ENCODE data around the gene MLPH.

MLPH gene

GRCh38 chr2:237569041-237569440, 82.0 kb downstream of the MLPH start:
- DNase-seq (ENCODE audit: low read depth), result no peak

DNA sequence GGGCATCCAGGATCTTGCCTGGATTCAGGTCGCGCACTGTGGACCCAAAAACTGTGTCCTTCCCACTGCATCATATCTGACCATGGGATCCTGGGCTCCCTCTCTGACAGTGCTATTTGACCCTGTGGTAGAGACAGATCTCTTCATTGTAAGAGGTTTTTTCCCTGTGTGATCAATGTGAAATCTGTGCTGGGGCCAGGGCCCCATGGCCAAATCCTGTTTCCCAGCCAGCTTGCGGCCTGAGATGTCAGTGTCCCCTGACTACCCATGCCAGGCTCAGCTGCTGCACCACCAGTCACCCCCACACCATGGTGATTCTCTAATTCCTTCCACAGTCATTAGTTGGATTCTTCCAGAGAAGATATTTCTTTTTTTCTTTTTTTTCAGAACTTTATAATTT, 82.8 kb downstream of the MLPH start:
- DNase-seq (ENCODE audit: low read depth), result no peak

GRCh38 chr2:237570776-237571335, 83.8 kb downstream of the MLPH start:
- DNase-seq (ENCODE audit: low read depth), result no peak

- no peak for DNase-seq (ENCODE audit: low read depth)
Observed at GRCh38 chr2:237571551-237571950, 84.5 kb downstream of the MLPH start.

DNA sequence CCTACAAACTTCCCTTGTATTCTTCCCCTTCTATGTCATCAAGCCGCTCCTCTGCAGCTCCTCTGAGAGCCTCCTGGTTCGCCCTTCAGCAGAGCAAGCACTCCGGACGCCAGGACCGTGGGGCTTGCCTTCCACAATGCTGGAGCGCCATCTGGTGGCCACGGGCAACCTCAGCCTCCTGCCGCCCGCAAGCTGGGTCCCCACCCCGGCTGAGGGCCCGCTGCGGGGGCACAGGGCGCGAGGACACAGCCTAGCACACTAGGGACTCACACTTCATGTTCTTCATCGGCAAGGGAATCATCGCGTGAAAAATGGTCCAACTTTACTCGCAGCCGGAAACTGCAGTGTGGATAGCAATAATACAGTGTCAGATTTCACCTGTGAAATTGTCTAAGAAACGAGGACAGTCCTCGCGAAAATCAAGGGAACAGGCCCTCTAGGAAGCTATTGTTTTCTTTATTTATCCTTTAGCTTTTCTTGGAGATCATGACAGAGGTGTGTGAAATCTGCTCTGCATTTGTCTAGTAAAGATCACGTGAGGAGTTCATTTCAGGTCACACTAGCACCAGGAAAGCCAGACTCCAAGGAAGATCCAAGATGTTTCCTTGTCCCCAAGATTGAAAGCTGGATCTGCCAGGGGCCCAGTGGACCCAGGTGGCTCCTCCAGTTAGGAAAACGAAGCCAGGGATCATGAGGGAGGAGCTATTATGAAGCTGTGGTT, 85.1 kb downstream of the MLPH start:
- peak; percentile 27 for DNase-seq (ENCODE audit: low read depth)

DNA sequence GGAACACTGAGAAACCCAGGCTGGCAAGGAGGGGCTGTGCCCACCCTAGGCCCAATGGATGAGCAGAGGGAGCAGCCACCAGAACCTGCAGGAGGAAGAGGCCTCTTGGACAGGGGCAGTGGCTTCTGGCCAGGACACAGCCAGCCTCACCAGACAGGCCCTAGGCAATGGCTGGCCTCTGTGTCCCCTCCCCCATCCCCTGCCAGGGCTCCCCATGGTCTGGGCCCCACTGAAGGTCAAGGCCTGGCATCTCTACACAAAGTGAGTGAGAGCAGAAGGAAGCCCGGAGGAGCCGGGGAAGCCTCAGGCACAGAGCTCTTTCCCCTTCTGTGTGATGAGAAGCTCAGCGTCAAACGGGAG, 85.7 kb downstream of the MLPH start:
- DNase-seq (ENCODE audit: low read depth), result no peak

DNA sequence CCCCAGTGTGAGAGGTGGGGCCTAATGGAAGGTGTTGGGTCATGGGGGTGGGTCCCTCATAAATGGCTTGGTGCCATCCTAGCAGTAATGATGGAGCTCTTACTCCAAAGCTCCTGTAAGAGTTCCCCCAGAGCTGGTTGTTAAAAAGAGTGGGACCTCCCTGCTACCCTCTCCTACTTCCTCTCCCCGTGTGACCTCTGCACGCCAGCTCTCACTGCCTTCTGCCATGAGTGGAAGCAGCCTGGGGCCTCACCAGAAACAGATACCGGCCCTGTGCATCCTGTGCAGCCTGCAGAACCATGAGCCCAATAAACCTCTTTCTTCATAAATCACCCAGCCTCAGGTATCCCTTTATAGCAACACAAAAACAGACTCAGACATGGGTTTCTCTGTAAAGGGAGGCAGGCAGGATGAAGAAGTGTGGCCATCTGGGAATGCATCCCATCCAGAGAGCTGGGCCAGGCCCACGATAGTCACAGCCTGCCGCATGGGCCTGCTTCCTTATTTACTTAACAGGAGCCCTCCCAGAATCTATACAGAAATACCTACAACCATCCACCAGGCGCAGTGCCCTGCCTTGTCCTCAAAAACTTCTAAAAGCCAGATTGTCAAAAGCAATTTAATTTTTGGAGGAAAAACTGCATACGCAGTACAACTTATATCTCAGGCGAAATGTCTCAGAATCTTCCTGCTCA, 86.8 kb downstream of the MLPH start:
- no peak for DNase-seq (ENCODE audit: low read depth)

- no peak for DNase-seq (ENCODE audit: low read depth)
Observed at GRCh38 chr2:237574467-237574866, 87.4 kb downstream of the MLPH start.

- DNase-seq (ENCODE audit: low read depth), result no peak
Observed at GRCh38 chr2:237574894-237575868, 88.1 kb downstream of the MLPH start.

DNA sequence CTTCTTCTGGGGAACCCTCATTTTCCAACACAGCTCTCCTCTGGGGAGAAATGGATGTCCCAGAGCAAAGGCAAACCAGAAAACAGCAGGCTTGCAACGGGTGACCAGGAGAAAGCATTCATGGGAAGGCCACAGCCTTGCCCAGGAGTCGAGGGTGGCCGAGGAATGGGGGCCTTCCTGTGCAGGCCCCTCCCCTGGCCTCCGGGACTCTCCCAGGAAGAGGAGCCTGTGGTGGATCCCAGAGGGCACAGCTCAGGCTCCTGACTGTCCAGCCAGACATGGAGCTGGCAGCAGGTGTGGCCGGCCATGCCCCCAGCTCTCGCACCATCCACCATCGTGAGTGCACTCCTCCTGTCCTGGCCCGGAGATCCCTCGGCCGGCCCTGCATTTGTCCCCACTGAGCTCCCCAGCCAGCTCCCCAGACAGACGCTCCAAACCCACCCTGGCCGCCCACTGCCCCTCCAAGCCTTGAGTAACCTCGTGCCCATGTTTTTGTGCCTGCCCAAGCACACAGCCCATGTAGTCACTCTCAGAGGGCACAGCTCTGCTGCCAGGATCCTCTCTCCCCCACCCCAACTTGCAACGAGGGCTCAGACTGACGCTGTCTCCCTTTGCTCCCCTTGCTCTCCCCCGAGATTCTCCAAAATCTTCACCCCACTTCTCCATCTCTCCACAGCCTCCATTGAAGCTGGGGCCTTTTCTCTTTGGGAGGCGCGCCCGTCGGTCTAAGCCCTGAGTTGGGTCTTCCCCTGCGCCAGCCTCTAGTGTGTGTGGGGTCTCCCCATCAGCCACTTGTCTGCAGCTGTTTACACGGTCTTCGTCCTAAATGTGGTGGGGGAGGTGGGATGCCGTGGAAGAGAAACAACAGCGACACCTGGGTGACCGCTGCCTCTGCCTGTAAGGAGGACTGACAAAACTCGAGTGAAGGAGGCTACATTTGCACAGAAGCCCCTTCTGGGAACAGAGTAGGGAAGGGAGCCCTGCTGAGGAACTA, 89.1 kb downstream of the MLPH start:
- DNase-seq (ENCODE audit: low read depth), result no peak

- no peak for DNase-seq (ENCODE audit: low read depth)
Observed at GRCh38 chr2:237576974-237577373, 89.9 kb downstream of the MLPH start.

DNA sequence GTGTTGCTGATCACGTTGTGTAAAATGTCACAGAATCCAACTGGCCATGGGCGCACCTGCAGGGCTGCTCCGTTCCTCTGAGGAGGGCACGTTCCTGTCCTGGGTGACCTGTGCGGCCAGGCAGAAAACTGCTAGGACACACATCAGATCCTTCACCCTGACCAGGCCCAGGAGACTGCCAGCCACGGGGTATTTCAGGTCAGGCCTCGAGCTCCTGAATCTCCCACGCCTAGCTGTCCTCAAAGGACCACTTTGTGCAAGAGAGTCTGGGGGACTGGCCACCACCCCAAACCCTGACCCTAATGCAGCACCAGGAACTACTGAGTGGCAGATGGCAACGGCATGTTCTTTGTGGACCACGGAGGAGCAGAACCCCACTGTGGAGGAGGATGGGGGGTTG, 90.4 kb downstream of the MLPH start:
- no peak for DNase-seq (ENCODE audit: low read depth)

DNA sequence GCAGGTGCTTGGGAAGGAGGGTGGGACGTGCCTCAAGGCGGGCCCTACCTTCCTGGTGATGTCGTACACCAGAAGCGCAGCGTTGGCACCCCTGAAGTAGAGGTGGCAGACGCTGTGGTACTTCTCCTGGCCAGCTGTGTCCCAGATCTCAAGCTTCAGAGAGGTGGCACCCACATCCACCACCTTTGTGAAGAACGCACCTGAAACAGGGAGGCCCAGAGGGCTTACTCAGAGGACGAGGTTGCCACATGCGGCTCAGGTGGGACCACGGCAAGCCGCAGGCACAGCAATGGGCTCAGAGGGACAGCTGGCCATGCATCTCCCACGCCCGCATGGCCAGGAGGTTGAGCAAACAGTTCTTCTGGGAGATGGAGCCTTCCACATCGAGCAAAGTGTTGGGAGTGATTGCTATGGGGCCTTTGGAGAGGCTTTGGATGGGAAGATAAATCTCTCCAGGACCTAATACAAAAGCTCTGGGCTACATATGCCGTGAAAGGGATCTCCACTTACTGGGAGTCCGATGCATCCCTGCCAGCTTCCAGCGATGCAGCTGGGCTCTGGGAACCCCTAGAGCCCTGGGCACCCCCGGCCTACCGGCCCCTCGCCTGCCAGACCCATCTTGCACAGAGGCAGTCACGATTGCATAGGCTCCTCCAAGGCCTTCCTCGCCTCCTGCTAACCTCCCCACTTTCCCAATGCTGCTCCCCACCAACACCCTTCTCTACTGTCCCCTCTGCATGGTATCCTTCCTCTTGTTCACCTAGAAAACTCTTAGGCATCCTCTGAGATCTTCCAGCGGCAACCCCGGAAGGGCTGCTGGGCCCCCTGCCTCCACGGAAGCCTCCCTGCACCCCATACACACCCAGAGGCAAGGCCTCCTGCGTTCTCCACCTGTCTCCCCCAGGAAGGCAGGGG, 91.2 kb downstream of the MLPH start:
- DNase-seq (ENCODE audit: low read depth), result no peak

- no peak for DNase-seq (ENCODE audit: low read depth)
Observed at GRCh38 chr2:237581326-237581725, 94.3 kb downstream of the MLPH start.

GRCh38 chr2:237581751-237582746, 95.0 kb downstream of the MLPH start:
- no peak for DNase-seq (ENCODE audit: low read depth)

DNA sequence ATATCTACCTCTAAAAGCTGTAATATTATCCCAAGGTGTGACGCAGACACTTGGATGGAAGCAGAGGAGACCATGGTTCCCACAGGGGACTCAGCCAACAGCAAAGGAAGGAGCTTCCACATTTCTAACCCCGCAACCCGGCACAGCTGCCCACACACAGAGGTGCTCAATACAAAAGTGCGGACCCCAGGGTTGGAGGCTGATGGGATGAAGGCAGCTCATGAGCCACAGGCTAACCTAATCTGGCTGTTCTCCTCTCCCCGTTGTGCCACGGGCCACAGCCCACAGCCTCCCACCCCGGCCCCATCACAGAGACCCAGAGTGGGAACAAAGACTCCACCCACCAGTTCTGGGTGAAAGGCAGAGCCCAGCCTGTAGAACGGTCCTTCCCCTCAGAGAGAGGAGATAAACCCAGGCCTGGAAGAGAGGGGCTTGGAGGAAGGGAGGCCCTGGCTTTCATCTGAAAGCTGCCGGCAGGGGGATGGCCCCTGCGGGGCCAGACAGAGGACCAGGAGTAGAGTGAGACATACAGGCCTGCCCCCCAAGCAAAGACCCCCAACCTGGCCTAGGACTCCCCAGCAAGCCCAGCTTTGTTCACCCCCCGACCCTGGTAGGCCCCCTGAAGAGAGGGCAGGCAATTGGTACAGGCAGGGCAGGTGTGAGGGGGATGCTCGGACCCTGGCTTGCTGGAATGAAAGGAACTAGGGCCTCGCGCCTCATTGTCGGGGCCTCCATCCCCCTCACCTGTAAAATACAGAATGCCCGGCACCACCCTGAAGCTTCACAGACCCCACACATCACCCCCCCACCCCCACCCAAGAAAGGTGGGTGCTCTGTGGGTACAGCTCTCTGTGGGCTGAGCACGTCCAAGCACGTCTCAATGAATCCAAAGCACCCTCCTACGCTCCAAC, 96.6 kb downstream of the MLPH start:
- no peak for DNase-seq (ENCODE audit: low read depth)

GRCh38 chr2:237585590-237586221, 98.7 kb downstream of the MLPH start:
- DNase-seq (ENCODE audit: low read depth), result no peak

All from GM04503 (cell line).